K562 (cell line): ENCODE data around the gene USP48. TPM values are rescaled to one million over a fixed set of nuclear protein-coding genes. Genes with fewer than 3 reads are reported as not detected.

ENCODE experiments used
- ATAC-seq: fragments of 200-7000 bp; cut with Tn5 transposase; 3 replicates; pipeline ENCODE4 v1.9.1; 2020; ENCODE audit warnings: moderate library complexity
- BruUV-seq: library from RNA; stranded (reverse); fragments of 400-500 nt; replicated peaks from 2 replicates; lab custom pipeline; 2021; lab: Mats Ljungman, UMichigan
- CTCF ChIA-PET: fragments of 300-600 bp; formaldehyde crosslinking; extraction: SDS; loops from one replicate; lab custom pipeline; 2021; ENCODE audit warnings: low intra/inter-chr PET ratio; lab: Yijun Ruan, JAX
- POLR2A ChIA-PET: fragments of 300-600, 350-650 bp; sonication (Branson Sonifier 250); formaldehyde crosslinking; extraction: SDS; loops from one replicate; lab custom pipeline; 2021; ENCODE audit warnings: antibody characterized with exemption, inconsistent platforms; lab: Yijun Ruan, JAX
- DNase-seq, 4 experiments: peaks; one replicate each; pipeline versions ENCODE4 v3.0.0 to v3.0.0-alpha.2; 2011 to 2018; ENCODE audit warnings: low spot score in 3 of 4, mixed read lengths in 3 of 4; ENCODE audit errors: extremely low read depth in 1 of 4
- FAIRE-seq: peaks from 2 replicates; lab custom pipeline; 2011; peaks lifted over from hg19 to GRCh38; lab: Jason Lieb, UNC
- H2AFZ ChIP-seq: 2 replicates; pipeline ENCODE4 v1.6.0; 2011; ENCODE audit warnings: low read depth, low read length, control low read depth, inconsistent platforms
- H3K27ac ChIP-seq: fragments of 200-600 bp; 3 replicates; pipeline ENCODE4 v1.8.0; 2011; ENCODE audit warnings: low read depth, mild to moderate bottlenecking, control low read depth, inconsistent platforms, low read length, moderate library complexity, mixed read lengths; ENCODE audit errors: extremely low read depth
- H3K27me3 ChIP-seq, 2 experiments: fragments of 300-600 bp in 1 of 2; 2 replicates in 1 of 2; 3 replicates in 1 of 2; pipeline versions ENCODE4 v1.6.0 to v1.8.0; 2011; ENCODE audit warnings: inconsistent platforms in 2 of 2, low read length in 2 of 2, mild to moderate bottlenecking in 1 of 2, mixed read lengths in 1 of 2, moderate library complexity in 1 of 2; ENCODE audit not compliant: control insufficient read depth in 2 of 2, insufficient read depth in 2 of 2
- H3K36me3 ChIP-seq: fragments of 300-600 bp; 3 replicates; pipeline ENCODE4 v1.8.0; 2011; ENCODE audit warnings: mild to moderate bottlenecking, low read length, inconsistent platforms; ENCODE audit not compliant: control insufficient read depth, insufficient read depth
- H3K4me1 ChIP-seq, 2 experiments: fragments of 200-600 bp in 1 of 2; replicated peaks in 1 of 2; 2 replicates in 1 of 2; 3 replicates in 1 of 2; pipeline versions ENCODE4 v1.5.1 to v1.8.0; 2011; ENCODE audit warnings: inconsistent platforms in 2 of 2, low read length in 2 of 2, mild to moderate bottlenecking in 1 of 2, mixed read lengths in 1 of 2, moderate library complexity in 1 of 2; ENCODE audit not compliant: control insufficient read depth in 2 of 2, insufficient read depth in 2 of 2
- H3K4me2 ChIP-seq: 2 replicates; pipeline ENCODE4 v1.6.1; 2011; ENCODE audit warnings: low read length, control low read depth, inconsistent platforms, mixed read lengths; ENCODE audit not compliant: insufficient read depth
- H3K4me3 ChIP-seq: fragments of 200-600 bp; sonication (generic), shearing (Covaris generic); 2 replicates; pipeline ENCODE4 v1.5.1; 2016; ENCODE audit warnings: control low read depth, inconsistent platforms
- H3K79me2 ChIP-seq: fragments of 200-600 bp; 3 replicates; pipeline ENCODE4 v1.8.0; 2011; ENCODE audit warnings: low read length, inconsistent platforms; ENCODE audit not compliant: control insufficient read depth, insufficient read depth
- H3K9ac ChIP-seq, 2 experiments: 2 replicates each; pipeline versions ENCODE4 v1.6.0 to v1.6.1; 2011; ENCODE audit warnings: low read depth in 2 of 2, low read length in 2 of 2, control low read depth in 1 of 2, inconsistent platforms in 1 of 2, mild to moderate bottlenecking in 1 of 2, mixed read lengths in 1 of 2; ENCODE audit not compliant: insufficient read depth in 1 of 2
- H3K9me1 ChIP-seq: one replicate; pipeline ENCODE4 v1.6.0; 2011; ENCODE audit warnings: inconsistent platforms, mild to moderate bottlenecking, low read length, moderate library complexity; ENCODE audit not compliant: control insufficient read depth, insufficient read depth
- H3K9me3 ChIP-seq: replicated peaks from 2 replicates; pipeline ENCODE4 v1.5.1; 2011; ENCODE audit warnings: low read depth, low read length, inconsistent platforms; ENCODE audit not compliant: control insufficient read depth, insufficient read depth
- H4K20me1 ChIP-seq: replicated peaks from 2 replicates; pipeline ENCODE4 v1.6.1; 2011; ENCODE audit warnings: low read length, inconsistent platforms, mixed read lengths; ENCODE audit not compliant: control insufficient read depth, insufficient read depth
- ELK1 ChIP-seq: sonication (generic); formaldehyde crosslinking; IDR thresholded peaks from 2 replicates; pipeline ENCODE4 v1.8.1; 2022; ENCODE audit warnings: missing genetic modification reagents
- HCFC1 ChIP-seq: IDR thresholded peaks from 2 replicates; pipeline ENCODE4 v1.6.1; 2012; ENCODE audit warnings: low read depth, low read length, improper control_type of control experiment
- KDM5B ChIP-seq: fragments of 200-600 bp; sonication (generic); IDR thresholded peaks from 2 replicates; pipeline ENCODE4 v1.6.1; 2012; ENCODE audit warnings: low read depth, mild to moderate bottlenecking, moderate library complexity, low read length, control low read depth, inconsistent platforms; ENCODE audit not compliant: insufficient replicate concordance
- SIRT6 ChIP-seq: IDR thresholded peaks from one replicate; pipeline ENCODE4 v1.6.1; 2012; ENCODE audit warnings: low read depth, mild to moderate bottlenecking, control low read depth, inconsistent platforms, low read length, moderate library complexity
- SRF ChIP-seq, 2 experiments: fragments of 250-450, 450-650 bp in 1 of 2; sonication (Bioruptor Pico) in 1 of 2; sonication (generic) in 1 of 2; formaldehyde crosslinking; IDR thresholded peaks; 2 replicates each; pipeline versions ENCODE4 v1.5.0 to v1.5.1; 2020 to 2022; ENCODE audit warnings: mild to moderate bottlenecking in 1 of 2, missing genetic modification reagents in 1 of 2
- XRCC4 ChIP-seq: IDR thresholded peaks from one replicate; pipeline ENCODE4 v1.6.1; 2011; ENCODE audit not compliant: insufficient read depth, insufficient read length; ENCODE audit errors: extremely low read depth
- WGBS: fragments of 100-300 bp; shearing (Covaris generic); methylation state at CpG from one replicate; pipeline ENCODE4 v1.1.6; 2016; ENCODE audit warnings: low coverage, mixed read lengths; ENCODE audit not compliant: insufficient coverage; ENCODE audit errors: missing lambda C conversion rate; 5-methylcytosine and 5-hydroxymethylcytosine counted together
- in situ Hi-C: fragments of 300-500 bp; cut with MboI; formaldehyde crosslinking; loops from 4 replicates; pipeline ENCODE4 v1.15.0; 2018; ENCODE audit warnings: inconsistent platforms, mixed read lengths
- intact Hi-C: fragments of 100-400 bp; cut with micrococcal nuclease; formaldehyde crosslinking; loops from 2 replicates; pipeline ENCODE4 v1.14.2; 2022
- polyA plus RNA-seq, 8 experiments: library from polyadenylated mRNA; depleted of rRNA in 4 of 8; stranded (reverse) in 5 of 8; unstranded in 3 of 8; fragments of >200 nt; fragmentation: Nextera tagmentation in 2 of 8; fragmentation: Illumina TruSeq in 1 of 8; extraction: Ambion mirVana in 2 of 8; extraction: Trizol in 1 of 8; gene quantifications; 2 replicates each; pipeline versions ENCODE4 v1.2.1 to v1.2.3, GENCODE V29; 2011 to 2014; ENCODE audit warnings: inconsistent platforms in 1 of 8, missing spikeins in 1 of 8
- total RNA-seq, 7 experiments: library from RNA; depleted of rRNA in 6 of 7; stranded (reverse); fragments of >200 nt in 6 of 7; fragmentation: Illumina TruSeq in 2 of 7; extraction: Trizol in 2 of 7; gene quantifications; 2 replicates each; pipeline versions ENCODE4 v1.2.1 to v1.2.3, GENCODE V29; 2011 to 2021; ENCODE audit warnings: low replicate concordance in 1 of 7
- TF ChIP-seq, protein P1 (sequence below), 2 experiments: fragments of 450-650 bp; formaldehyde crosslinking in 1 of 2; IDR thresholded peaks; 2 replicates each; pipeline versions ENCODE4 v1.4.0 to v1.6.1; 2014 to 2020; ENCODE audit warnings: mild to moderate bottlenecking in 2 of 2, borderline replicate concordance in 1 of 2, low read depth in 1 of 2
- TF ChIP-seq, protein P2 (sequence below): fragments of 250-450 bp; sonication (Bioruptor Pico); IDR thresholded peaks from 2 replicates; pipeline ENCODE4 v1.5.0; 2020; ENCODE audit warnings: mild to moderate bottlenecking, borderline replicate concordance

Gene USP48
- total and polyA plus RNA-seq, 9 of the 15 experiments (the other 6 are each of a cell fraction or from before 2014, with no cell fraction given): 23.3 to 123 (median 106) TPM

GRCh38 chr1:21814241-21814918, 31.4 kb upstream of the USP48 start:
- 76% methylated on average over 52 of the region's 65 CpGs for WGBS
- no TSS peak for BruUV-seq
- FAIRE-seq: no peak
- intact Hi-C loops: no loop called here
- no peaks in the 10 kb centered on the region for H3K9me3 ChIP-seq
- no peaks in the 10 kb centered on the region for H3K27me3 ChIP-seq
- ChIA-PET POLR2A (interaction anchor here (1.0 kb wide), 1 partner anchor 30 kb away, joined by 3 read pairs; no protein-coding TSS in a partner anchor), CTCF (no interaction called here)
- in situ Hi-C loops: no loop called here
- H3K36me3 ChIP-seq: no peaks in the 10 kb centered on the region
- H3K4me2 ChIP-seq: no peak overlapping the region
- ATAC-seq: peak; percentile 67
- no peaks in the 10 kb centered on the region for H4K20me1 ChIP-seq
- H3K4me3 ChIP-seq: no peak overlapping the region
- peak in 3 of 4 experiments; percentile 57 to 68 (median 60) for DNase-seq
- H3K27ac ChIP-seq: no peak overlapping the region
- no peaks in the 10 kb centered on the region for H3K79me2 ChIP-seq
- H3K9ac ChIP-seq: no peak overlapping the region
- peaks cover 5 to 17% of the 10 kb centered on the region in 2 experiments for H3K4me1 ChIP-seq
- H2AFZ ChIP-seq: no peak overlapping the region
- H3K9me1 ChIP-seq: no peaks in the 10 kb centered on the region
- no peak for TF ChIP-seq XRCC4
- TF ChIP-seq SRF (CRISPR knock-in tag; IDR thresholded peaks at IDR 0.05): no peak
- TF ChIP-seq, protein P1, sequence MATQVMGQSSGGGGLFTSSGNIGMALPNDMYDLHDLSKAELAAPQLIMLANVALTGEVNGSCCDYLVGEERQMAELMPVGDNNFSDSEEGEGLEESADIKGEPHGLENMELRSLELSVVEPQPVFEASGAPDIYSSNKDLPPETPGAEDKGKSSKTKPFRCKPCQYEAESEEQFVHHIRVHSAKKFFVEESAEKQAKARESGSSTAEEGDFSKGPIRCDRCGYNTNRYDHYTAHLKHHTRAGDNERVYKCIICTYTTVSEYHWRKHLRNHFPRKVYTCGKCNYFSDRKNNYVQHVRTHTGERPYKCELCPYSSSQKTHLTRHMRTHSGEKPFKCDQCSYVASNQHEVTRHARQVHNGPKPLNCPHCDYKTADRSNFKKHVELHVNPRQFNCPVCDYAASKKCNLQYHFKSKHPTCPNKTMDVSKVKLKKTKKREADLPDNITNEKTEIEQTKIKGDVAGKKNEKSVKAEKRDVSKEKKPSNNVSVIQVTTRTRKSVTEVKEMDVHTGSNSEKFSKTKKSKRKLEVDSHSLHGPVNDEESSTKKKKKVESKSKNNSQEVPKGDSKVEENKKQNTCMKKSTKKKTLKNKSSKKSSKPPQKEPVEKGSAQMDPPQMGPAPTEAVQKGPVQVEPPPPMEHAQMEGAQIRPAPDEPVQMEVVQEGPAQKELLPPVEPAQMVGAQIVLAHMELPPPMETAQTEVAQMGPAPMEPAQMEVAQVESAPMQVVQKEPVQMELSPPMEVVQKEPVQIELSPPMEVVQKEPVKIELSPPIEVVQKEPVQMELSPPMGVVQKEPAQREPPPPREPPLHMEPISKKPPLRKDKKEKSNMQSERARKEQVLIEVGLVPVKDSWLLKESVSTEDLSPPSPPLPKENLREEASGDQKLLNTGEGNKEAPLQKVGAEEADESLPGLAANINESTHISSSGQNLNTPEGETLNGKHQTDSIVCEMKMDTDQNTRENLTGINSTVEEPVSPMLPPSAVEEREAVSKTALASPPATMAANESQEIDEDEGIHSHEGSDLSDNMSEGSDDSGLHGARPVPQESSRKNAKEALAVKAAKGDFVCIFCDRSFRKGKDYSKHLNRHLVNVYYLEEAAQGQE (IDR thresholded peaks at IDR 0.05; ENCODE audit: borderline replicate concordance): no peak
- TF ChIP-seq, protein P1 (CRISPR knock-in tag; IDR thresholded peaks at IDR 0.05; ENCODE audit: low read depth): no peak
- TF ChIP-seq HCFC1: no peak
- no peak for TF ChIP-seq SIRT6
- TF ChIP-seq, protein P2, sequence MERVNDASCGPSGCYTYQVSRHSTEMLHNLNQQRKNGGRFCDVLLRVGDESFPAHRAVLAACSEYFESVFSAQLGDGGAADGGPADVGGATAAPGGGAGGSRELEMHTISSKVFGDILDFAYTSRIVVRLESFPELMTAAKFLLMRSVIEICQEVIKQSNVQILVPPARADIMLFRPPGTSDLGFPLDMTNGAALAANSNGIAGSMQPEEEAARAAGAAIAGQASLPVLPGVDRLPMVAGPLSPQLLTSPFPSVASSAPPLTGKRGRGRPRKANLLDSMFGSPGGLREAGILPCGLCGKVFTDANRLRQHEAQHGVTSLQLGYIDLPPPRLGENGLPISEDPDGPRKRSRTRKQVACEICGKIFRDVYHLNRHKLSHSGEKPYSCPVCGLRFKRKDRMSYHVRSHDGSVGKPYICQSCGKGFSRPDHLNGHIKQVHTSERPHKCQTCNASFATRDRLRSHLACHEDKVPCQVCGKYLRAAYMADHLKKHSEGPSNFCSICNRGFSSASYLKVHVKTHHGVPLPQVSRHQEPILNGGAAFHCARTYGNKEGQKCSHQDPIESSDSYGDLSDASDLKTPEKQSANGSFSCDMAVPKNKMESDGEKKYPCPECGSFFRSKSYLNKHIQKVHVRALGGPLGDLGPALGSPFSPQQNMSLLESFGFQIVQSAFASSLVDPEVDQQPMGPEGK (CRISPR knock-in tag): no peak
- TF ChIP-seq ELK1 (CRISPR knock-in tag): no peak
- TF ChIP-seq KDM5B: no peak
